Stomach (tissue), 4 donors: ENCODE measurements around the gene BTG1.

Experiments
- POLR2AphosphoS5 ChIP-seq, 3 donors: sonication (generic); formaldehyde crosslinking; IDR thresholded peaks; one replicate each; pipeline ENCODE4 v1.6.1; 2016; ENCODE audit warnings: antibody characterized with exemption in 3 of 3
- TF ChIP-seq, protein P1 (sequence below), 7 experiments: fragments of 450-650 bp in 4 of 7; fragments of 200-600 bp in 3 of 7; sonication (generic) in 3 of 7; IDR thresholded peaks; one replicate each; pipeline ENCODE4 v1.5.1; 2016 to 2019; ENCODE audit warnings: antibody characterized with exemption in 7 of 7, control low read depth in 2 of 7, mild to moderate bottlenecking in 1 of 7

DNA sequence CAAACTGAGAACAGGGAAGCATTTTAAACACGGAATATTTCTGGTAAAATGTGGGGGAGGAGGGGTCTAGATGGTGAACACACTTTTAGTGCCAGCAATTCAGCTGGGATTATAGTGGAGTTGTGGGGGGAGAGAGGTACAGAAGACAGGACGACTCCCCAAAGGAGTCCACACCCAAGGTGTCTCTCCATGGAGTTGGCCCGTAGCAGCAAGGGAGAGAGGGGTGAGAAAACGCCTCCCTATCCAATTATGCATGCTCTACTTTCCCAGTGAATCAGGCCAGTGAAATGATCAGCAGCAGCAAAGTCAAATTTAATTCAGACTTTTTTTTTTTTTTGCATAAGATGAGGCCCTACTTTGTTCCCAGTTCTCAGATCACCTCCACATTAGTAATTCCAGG, 38.6 kb downstream of the BTG1 start:
- TF ChIP-seq, protein P1, sequence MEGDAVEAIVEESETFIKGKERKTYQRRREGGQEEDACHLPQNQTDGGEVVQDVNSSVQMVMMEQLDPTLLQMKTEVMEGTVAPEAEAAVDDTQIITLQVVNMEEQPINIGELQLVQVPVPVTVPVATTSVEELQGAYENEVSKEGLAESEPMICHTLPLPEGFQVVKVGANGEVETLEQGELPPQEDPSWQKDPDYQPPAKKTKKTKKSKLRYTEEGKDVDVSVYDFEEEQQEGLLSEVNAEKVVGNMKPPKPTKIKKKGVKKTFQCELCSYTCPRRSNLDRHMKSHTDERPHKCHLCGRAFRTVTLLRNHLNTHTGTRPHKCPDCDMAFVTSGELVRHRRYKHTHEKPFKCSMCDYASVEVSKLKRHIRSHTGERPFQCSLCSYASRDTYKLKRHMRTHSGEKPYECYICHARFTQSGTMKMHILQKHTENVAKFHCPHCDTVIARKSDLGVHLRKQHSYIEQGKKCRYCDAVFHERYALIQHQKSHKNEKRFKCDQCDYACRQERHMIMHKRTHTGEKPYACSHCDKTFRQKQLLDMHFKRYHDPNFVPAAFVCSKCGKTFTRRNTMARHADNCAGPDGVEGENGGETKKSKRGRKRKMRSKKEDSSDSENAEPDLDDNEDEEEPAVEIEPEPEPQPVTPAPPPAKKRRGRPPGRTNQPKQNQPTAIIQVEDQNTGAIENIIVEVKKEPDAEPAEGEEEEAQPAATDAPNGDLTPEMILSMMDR (IDR thresholded peaks at IDR 0.05): no peak
- TF ChIP-seq POLR2AphosphoS5 (IDR thresholded peaks at IDR 0.05): no peak
